Measurements from ENCODE around the gene HOOK2. TPM values are rescaled to one million over a fixed set of nuclear protein-coding genes. Genes with fewer than 3 reads are reported as not detected.

HOOK2 gene
- total RNA-seq, 1 experiment from 2014 or later = 96.3 TPM

DNA sequence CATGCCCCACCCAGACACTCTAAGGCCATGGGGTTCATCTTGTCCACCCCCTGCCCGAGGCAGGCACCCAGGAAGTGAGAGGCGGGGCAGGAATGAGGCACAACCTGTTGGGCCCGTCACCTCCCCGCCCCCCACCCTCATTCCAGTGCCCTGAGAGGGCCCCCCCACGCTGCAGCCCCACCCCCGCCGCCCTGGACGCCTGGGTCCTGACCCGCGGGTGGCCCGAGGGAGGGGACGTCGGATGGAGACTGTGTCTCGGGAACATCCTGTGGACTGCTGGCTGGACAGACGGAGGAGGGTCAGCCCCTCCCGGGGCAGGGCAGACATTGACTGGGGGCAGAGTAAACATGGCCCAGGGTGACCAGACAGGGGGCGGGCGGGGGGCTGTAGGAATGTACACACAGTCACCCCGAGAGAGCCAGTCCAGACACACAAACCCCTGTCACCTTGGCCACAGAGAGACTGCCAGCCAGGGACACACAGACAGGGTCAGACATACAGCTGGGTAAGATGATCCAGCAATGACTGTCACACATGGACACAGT, 8.6 kb upstream of the HOOK2 start:
- no peaks in the 10 kb centered on the region for H3K9me2 ChIP-seq (ENCODE audit: insufficient read depth)
- H3K4me2 ChIP-seq (ENCODE audit: low read length) = peak overlapping the region; percentile 98
- ChIA-PET RAD21 (ENCODE audit: low non-redundant PET in 1 of 2, low total read pairs in 2 of 2, uncharacterized antibody in 2 of 2, unreplicated experiment in 2 of 2) (interaction anchor here in 1 of 2 experiments (1.3 kb wide), 1 partner anchor 7 kb away, joined by 4 read pairs; the partner anchor contains the start of gene JUNB), CTCF (no interaction called here), POLR2A (interaction anchor here (3.2 kb wide), 1 partner anchor 8 kb away, joined by 39 read pairs; the partner anchor contains the start of gene JUNB)
- H3K4me3 ChIP-seq (replicated peaks in 1 of 2; ENCODE audit: low read depth in 1 of 2, low read length in 2 of 2) = peak overlapping the region; percentile 11 to 58; a peak in 3 of 4 replicates
- no peaks in the 10 kb centered on the region for H3K36me3 ChIP-seq (ENCODE audit: control insufficient read depth in 1 of 2, insufficient read depth in 2 of 2, low read length in 2 of 2)
- no peak overlapping the region for H2AFZ ChIP-seq (ENCODE audit: low read depth, low read length, poor library complexity, severe bottlenecking)
- no peak for ATAC-seq
- H3K79me2 ChIP-seq (ENCODE audit: insufficient read depth, low read length) = no peaks in the 10 kb centered on the region
- no peak for DNase-seq (ENCODE audit: low read depth, low spot score)
- H4K20me1 ChIP-seq (ENCODE audit: insufficient read depth) = no peaks in the 10 kb centered on the region
- no peaks in the 10 kb centered on the region for H3K27me3 ChIP-seq (ENCODE audit: insufficient read depth, low read length)
- BruUV-seq (replicated peaks) = no TSS peak
- intact Hi-C loops (cut with micrococcal nuclease) = no loop called here
- peaks cover 78 to 90% of the 10 kb centered on the region in 2 experiments for H3K4me1 ChIP-seq (ENCODE audit: control insufficient read depth in 1 of 2, insufficient read depth in 2 of 2, low read length in 2 of 2)
- H3K9ac ChIP-seq (ENCODE audit: low read length) = peak overlapping the region; percentile 69
- H3K27ac ChIP-seq (ENCODE audit: low read depth, low read length) = peak overlapping the region; percentile 89
- TF ChIP-seq, protein P1, sequence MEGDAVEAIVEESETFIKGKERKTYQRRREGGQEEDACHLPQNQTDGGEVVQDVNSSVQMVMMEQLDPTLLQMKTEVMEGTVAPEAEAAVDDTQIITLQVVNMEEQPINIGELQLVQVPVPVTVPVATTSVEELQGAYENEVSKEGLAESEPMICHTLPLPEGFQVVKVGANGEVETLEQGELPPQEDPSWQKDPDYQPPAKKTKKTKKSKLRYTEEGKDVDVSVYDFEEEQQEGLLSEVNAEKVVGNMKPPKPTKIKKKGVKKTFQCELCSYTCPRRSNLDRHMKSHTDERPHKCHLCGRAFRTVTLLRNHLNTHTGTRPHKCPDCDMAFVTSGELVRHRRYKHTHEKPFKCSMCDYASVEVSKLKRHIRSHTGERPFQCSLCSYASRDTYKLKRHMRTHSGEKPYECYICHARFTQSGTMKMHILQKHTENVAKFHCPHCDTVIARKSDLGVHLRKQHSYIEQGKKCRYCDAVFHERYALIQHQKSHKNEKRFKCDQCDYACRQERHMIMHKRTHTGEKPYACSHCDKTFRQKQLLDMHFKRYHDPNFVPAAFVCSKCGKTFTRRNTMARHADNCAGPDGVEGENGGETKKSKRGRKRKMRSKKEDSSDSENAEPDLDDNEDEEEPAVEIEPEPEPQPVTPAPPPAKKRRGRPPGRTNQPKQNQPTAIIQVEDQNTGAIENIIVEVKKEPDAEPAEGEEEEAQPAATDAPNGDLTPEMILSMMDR (IDR thresholded peaks at IDR 0.05 in 2 of 3, conservative IDR thresholded peaks at IDR 0.05 in 1 of 3; ENCODE audit: borderline replicate concordance in 1 of 3, insufficient read depth in 1 of 3, low read depth in 2 of 3, low read length in 2 of 3) = no peak
- TF ChIP-seq SRF (IDR thresholded peaks at IDR 0.05; ENCODE audit: low read depth) (no peak), EGR1 (IDR thresholded peaks at IDR 0.05; ENCODE audit: low read depth) (no peak), YY1 (IDR thresholded peaks at IDR 0.05; ENCODE audit: extremely low read depth, insufficient replicate concordance, low read depth, low read length) (no peak), FOSL1 (IDR thresholded peaks at IDR 0.05; ENCODE audit: low read depth) (no peak), EZH2phosphoT487 (IDR thresholded peaks at IDR 0.05; ENCODE audit: borderline replicate concordance) (no peak), TCF7L2 (IDR thresholded peaks at IDR 0.05; ENCODE audit: borderline replicate concordance, extremely low read depth, insufficient read depth, insufficient read length) (no peak), ZNF274 (IDR thresholded peaks at IDR 0.05; ENCODE audit: low read depth, low read length) (no peak), SP1 (IDR thresholded peaks at IDR 0.05; ENCODE audit: low read depth) (no peak)
- TF ChIP-seq, protein P2, sequence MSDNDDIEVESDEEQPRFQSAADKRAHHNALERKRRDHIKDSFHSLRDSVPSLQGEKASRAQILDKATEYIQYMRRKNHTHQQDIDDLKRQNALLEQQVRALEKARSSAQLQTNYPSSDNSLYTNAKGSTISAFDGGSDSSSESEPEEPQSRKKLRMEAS (IDR thresholded peaks at IDR 0.05) = no peak
- H3K9me3 ChIP-seq (ENCODE audit: control insufficient read depth in 1 of 2, insufficient read depth in 1 of 2, low read depth in 1 of 2, low read length in 2 of 2) = no peaks in the 10 kb centered on the region

All from HCT116 (cell line).